Activated CD8-positive, alpha-beta memory T cell treated with anti-CD3 and anti-CD28 coated beads for 24 hours (primary cell): ENCODE data around the gene CDH18.

ENCODE experiments used
- DNase-seq: peaks from one replicate; pipeline ENCODE4 v3.0.0-alpha.2; 2020

The CDH18 gene, protein sequence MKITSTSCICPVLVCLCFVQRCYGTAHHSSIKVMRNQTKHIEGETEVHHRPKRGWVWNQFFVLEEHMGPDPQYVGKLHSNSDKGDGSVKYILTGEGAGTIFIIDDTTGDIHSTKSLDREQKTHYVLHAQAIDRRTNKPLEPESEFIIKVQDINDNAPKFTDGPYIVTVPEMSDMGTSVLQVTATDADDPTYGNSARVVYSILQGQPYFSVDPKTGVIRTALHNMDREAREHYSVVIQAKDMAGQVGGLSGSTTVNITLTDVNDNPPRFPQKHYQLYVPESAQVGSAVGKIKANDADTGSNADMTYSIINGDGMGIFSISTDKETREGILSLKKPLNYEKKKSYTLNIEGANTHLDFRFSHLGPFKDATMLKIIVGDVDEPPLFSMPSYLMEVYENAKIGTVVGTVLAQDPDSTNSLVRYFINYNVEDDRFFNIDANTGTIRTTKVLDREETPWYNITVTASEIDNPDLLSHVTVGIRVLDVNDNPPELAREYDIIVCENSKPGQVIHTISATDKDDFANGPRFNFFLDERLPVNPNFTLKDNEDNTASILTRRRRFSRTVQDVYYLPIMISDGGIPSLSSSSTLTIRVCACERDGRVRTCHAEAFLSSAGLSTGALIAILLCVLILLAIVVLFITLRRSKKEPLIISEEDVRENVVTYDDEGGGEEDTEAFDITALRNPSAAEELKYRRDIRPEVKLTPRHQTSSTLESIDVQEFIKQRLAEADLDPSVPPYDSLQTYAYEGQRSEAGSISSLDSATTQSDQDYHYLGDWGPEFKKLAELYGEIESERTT

DNA sequence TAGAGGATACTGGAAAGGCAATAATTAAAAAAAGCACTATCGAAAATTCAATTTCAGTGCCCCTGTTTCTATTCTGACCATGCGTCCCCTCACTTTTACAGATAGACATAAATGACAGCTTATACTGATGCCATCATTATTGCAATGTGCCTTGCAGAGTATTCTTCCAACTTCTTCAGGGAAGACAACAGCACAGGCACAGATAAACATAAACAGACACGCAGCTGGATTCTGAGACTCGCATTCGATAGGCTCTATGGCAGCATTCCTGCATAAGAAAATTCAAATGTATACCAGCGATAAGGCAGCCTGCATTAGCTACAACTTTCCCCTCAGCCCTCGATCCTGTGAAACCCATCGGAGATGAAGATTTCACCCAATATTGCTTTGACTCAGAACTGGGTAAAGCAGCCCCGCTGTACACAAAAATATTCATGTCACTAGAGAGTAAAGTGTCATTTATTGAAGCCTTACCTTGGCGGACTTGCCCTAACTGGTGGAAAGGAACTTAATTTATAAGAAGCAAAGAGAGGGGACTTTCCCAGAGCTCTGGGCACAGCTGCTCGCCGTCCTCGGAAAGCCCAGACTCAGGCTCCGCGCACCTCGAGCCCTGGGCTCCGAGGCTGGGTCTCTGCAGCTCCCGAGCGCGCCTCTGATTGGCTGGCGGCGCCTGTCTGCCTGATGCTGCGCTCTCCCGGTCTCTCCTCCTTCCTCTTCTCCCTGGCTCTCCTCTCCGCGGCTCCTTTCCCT is at the start of gene CDH18:
Gene CDH18, minus strand, starts transcription at position 589 of the 750 bp plus-strand sequence. CDS start 149,214 bp downstream, outside the sequence.
- no peak for DNase-seq

DNA sequence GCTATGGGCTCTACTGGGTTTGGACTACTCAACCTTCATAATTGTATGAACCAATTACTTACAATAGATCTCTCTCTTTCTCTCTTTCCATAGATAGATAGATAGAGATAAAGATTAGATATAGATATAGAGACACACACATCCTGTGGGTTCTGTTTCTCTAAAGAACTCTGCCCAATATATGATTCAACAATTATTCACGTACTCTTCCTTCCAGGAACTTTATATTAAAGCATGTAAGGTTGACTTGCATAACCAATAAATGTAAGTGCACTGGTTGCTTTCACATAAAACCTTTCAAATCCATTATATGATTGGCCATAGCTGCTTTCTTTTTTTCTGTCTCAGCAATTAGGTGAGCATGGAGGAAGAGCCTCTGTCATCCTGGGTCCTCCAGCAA is 46.7 kb upstream of the CDH18 start:
- DNase-seq, result no peak

DNA sequence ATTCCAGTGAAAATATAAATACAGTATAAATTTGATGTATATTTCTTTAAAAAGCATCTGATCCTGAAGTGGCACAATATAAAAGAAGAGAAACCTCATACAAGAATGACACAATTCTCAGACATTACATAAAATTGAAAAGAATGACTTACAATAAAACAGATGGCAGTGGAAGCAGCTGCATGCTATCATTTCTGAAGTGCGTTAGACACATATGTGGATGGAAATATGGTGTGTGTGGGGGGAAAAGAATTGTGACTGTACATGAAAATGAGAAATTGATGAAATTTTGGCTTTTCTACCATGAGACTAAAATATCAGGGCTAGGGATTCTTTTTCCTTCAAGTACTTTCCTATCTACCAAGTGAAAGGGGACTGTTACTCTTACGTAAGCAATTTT is 45.9 kb upstream of the CDH18 start:
- DNase-seq, result no peak

DNA sequence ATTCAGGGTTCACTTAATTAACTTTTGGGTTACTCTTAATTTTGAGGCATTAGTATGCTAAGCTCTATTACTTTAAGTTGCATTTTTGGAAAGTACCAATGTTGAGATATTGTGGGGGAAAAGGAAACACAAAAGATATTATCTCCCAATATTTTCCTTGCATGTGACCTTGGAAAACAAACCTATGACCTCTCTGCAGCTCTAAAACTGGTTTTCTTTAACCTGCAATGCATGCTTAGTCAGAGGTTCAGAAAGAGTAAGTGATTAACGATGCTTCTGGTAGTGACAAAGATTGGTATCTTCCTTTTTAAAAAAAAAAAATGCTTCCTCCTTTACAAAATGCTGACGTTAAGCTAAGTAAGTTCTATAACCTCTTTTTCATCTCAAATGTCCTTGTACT is 44.9 kb upstream of the CDH18 start:
- no peak for DNase-seq

DNA sequence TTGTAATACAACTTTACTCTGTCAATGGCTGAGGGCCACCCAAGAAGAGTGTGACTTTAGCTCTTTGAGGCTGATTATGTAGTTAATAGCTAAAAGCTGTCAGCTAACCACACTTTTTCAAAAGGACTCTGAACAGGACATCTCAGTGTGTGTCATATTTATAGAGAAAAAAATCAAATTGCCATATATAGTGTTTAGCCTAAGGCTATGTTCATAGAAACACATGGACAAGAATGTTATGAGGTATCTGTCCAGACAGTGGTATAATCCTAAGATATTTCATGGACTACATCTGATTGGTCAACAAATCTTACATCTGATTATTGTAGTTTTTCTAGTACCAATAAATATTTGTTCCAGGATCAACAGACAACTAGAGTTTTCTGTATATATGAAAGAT is 42.1 kb upstream of the CDH18 start:
- DNase-seq, result no peak

DNA sequence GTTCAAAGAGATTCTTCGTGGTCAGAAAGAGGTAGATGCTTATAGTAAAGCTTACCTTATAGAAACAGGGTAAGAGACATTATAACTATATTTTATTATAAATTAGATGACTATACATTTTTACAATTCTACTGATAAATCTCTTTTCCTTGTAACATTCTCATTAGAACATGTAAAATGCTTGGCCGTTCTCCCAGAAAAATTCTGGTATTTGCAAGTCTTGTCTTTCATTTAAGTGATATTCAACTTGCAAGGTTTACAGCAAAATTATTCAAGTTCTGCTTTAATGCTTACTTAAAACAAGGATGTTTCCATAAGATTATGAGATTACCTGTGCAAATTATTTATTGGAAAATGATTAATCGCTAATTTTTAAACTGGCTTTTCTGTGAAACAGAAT is 41.3 kb upstream of the CDH18 start:
- no peak for DNase-seq

DNA sequence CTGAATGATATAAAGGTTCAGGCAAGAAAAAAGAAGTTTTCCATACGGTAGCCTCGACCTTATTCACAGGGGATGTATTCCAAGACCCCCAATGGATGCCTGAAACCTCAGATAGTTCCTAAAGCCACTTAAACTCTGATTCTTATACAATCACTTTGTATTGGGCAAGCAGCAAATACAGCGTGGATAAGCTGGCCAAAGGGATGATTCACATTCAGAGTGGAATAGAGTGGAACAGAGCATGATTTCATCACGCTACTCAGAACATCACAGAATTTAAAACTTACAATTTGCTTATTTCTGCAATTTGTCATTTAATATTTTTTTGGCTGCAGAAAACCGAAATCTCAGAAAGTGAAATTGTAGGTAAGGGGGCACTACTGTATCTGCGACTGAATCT is 40.5 kb upstream of the CDH18 start:
- no peak for DNase-seq

DNA sequence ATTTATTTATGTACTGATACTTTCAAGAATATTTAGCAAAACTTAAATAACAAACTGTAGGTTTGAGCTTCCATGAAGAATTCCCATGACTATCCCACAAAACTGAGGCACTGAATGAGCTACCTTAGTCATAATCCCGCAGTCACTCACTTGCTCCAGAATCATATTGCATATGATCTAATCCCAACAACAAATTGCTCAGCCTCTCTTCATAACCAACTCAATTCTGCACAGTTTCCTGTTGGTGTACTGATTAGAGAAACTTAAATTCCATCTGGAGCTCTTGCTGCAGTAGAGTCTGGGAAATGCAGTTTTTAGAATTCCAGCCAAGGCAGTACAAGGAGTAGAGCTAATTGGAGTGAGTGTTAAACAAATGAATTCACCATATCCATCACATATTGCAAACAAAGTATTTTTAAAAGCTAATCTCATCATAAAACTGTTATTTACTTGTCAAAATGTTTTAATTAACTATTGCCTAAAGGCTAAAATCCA is 35.7 kb upstream of the CDH18 start:
- DNase-seq, result no peak

DNA sequence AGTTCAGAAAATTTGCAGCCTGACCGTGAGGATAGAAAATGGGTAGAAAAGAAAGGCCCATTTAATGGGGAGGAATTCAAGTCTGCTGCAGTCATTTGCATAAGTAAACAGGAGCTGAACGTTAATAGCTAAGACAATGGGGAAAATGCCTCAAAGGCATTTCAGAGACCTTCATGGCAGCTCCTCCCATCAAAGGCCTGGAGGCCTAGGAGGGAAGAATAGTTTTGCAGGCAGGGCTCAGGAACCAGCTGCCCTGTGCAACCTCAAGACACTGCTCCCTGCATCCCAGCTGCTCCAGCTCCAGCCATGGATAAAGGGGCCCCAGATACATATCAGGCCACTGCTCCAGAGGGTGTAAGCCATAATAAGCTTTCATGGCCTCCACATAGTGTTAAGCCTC is 32.2 kb upstream of the CDH18 start:
- DNase-seq, result no peak

DNA sequence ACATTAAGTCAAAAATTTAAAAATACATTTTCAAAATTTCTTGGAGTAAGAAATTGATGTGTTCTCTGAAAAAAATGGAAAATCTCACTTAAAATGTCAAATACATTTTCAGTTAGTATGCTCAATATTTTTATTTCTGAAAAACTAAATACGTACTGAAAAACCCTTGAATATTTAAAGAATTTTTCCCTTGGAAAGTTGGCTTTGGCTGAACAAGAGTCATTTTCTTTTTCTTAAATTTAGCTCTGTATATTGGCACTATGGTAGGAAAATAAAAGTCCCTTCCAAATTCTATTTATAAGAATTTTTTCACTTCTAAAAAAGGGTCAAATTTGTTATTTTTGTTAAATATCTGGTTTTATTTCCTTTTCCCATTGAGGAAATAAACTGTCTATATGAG is 29.0 kb upstream of the CDH18 start:
- DNase-seq, result no peak

DNA sequence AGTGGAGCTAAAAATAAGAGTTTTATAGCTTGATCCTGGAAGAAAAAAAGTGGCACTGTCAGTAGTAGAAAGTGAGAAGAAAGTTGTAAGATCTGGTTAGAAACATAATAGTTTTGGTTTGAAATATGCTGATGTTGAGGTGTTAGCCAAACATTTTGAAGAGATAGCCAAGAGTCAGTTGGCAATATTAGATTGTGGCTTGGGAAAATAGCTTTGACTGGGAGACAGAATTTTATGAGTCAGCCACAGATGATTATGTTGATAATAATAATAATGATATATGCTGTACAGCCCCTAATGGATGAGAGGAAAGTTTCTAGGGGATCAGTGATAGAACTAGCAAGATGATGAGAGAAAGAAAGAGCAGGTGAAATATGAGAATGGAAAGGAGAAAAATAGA is 12.4 kb upstream of the CDH18 start:
- DNase-seq, result no peak

DNA sequence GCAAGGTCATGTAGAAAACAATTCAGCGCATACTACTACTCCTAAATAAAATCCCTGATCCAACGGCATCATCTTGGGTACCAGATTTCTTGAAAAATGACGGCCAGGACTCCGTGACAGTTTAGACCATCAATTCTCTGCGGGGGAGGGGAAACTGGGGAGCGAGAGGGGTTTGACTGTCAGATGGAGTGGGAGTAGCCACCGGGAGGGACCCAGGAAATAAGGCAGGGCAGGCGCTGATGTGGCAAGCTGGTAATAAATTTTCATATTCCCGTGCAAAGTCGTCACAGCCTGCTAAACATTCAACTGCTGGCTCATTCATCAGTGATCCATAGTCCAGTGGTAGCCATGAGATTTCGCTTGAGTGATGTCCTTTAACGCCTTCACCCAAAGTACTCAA is 457 bp upstream of the CDH18 start:
- DNase-seq, result no peak

DNA sequence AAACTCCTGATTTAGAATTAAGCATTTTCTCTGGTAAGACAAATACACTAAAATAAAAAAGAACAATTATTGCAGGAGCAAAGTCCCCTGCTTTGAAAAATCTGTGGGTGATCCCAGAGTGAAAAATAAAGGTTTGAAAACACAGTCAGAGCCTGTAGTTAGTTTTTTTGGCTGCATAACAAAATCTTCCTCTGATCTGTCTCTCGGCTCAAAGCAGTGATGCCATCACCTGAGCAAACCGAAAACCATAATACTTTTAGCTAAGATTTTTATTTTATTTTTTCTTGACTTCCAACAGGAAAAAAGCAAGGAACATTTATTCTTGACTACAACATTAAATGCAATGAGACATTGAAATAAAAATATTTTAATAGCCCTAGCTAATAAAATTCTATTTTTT is 1.2 kb downstream of the CDH18 start:
- DNase-seq, result no peak

DNA sequence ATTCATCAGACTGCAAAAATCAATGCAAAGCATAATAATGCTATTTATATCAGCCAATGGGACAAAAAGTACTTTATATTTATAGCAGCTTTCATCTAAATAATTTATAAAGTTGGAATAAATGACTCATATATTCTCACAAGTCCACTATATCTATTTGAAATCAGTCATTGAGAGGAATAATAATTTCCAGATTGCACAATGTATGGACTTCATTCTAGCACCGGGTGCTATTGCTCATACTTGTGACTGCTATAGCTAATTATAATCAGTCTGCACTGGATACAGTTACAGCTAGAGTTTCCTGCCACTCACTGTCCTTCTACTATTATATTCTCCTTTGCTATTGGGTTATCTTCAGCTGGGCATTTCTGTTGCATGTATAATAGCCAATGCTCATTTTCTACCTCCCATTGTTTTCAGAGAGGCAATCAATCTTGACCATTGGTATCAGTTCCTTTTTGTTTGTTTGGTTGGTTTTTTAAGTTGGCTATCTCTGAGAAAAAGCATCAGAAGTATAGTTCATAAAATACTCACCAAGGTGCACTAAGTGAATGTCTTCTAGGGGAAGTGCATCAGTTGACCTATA is 1.9 kb downstream of the CDH18 start:
- no peak for DNase-seq

DNA sequence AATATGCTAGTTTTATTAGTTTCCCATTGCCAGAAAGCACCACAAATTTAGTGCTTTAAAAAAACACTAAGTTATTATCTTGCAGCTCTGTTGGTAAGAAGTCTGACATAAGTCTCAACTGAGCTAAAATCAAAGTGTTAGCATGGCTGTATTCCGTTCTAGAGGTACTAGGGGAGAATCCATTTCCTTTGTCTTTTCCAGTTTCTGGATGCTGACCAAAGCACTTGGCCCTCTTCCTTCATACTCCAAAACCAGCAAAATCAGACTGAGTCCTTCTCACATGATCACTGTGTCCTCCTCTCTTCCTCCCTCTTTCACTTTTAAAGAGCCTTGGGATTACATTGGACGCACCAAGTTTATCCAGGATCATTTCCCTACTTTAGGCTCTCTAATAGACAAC is 9.5 kb downstream of the CDH18 start:
- DNase-seq, result no peak

DNA sequence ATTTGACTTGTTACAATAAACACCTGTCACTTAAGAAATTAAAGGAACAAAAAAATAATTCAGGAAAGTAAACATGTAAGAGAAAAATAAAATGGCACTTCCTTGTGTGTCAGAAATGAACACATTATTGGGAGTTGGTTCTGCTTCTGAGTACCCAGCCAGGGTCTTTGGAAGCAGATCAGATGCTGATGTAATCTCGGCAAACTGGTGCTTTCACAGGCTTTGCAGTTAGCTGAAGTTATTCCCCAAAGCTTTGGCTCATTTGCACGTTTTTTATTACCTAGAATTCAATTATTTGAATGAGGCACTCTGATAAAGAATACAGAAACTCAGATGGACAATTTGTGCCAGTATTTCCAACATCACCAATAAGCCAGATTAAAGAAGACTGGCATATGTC is 10.9 kb downstream of the CDH18 start:
- DNase-seq, result no peak

DNA sequence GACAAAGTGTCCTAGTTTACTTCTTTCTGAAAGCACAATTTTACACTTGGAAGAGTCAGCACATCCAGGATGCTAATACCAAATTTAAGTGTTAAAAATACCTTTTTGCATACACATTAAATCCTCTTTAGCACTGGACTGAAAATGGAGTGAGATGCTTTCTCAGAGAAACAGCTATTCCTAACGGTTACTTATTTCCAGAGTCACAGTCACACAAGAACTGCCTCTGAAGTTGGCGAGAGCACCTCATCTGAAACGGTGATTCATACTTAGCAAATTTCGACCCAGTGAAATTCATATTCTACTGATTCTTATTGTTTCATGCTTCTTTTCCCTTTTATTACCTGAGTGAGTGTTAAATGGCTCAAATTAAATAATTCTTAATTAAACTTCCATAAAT is 12.2 kb downstream of the CDH18 start:
- DNase-seq, result no peak

DNA sequence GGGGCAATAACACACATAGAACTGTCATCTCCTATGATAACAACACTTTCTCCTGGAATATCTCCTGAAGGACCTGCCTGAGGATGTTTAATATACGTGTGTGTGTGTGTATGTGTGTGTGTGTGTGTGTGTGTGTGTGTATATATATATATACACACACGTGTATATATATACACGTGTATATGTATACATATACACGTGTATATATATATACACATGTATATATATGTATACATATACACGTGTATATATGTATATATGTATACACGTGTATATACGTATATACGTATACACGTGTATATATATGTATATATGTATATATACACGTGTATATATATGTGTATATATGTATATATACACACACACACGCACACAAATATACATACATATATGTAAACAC is 27.5 kb downstream of the CDH18 start:
- DNase-seq, result no peak

DNA sequence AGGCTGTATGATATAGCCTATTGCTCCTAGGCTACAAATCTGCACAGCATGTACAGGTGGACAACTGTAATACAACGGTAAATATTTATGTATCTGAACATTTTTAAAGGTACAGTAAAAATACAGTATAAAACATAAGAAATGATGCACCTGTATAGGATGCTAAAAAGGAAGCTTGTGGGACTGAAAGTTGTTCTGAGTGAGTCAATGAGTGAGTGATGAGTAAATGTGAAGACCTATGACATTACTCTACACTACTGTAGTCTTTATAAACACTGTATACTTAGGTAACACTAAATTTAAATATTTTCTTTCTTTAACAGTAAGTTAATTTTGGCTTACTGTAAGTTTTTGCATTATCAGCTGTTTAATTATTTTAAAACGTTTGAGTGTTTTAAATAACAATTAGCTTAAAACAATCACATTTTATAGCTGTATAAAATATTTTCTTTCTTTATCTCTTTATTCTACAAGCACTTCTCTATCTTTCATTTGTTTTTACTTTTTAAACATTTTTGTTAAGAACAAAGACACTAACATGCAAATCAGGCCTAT is 28.1 kb downstream of the CDH18 start:
- no peak for DNase-seq

DNA sequence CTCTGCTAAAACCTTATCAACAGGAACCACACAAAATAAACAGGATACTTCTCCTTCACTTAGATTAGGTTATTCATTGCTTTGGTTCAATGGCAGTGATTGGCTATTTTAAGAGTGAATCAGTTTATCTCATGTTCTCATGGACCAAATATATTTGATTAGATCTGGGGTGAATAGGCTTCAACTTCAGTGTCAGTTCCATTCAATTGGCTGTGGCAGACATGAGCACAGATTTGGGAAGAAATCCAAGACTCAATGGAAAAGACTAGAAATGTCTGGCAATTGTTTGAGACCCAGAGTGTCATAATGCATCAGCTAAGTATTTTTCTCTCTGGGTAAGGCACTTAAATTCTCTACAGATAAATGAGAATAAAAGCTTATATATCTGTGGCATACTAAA is 37.1 kb downstream of the CDH18 start:
- no peak for DNase-seq

DNA sequence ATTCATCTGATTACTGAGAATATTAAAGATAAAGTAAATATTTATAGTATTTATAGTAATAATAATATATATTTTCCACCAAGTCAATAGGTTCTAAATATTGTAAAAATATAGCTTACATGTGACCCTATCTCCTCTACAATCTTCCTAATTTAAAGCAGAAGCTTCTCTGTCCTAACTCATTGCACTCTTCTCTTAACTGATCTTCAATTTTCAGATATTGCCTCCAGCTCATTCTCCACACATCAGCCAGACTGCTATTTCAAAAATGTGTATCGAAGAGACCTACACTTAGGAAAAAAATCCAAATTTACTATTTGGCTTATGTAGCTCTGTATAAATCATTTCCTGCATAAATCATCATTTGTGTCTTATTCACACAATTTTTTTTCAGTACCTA is 47.8 kb downstream of the CDH18 start:
- no peak for DNase-seq

DNA sequence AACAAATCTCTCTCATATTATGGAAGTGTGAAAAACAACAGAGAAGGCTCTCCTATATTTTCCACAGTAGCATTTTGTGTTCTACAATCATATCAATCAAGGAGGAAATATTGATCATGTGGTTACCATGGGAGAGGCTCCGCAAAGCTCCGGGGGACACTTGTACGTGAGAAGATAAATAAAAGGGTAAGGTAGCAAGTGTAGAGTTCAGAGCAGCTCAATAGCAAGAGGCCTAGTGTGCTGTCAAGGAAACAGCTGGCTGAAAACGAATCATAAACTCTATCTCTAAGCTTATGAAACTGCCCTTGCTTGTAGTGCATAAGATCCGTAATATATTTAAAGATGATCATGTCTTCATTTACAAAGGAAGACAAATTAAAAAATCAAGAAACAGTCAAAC is 57.5 kb downstream of the CDH18 start:
- no peak for DNase-seq
